Panc1 (cell line): ENCODE measurements around the gene SUCLG2. TPM values are rescaled to one million over a fixed set of nuclear protein-coding genes. Genes with fewer than 3 reads are reported as not detected.

ENCODE experiments used
- ATAC-seq: fragments of 200-7000 bp; cut with Tn5 transposase; 2 replicates; pipeline ENCODE4 v1.9.1; 2020; ENCODE audit warnings: mild to moderate bottlenecking, moderate library complexity
- BruUV-seq: library from RNA; stranded (reverse); fragments of 400-500 nt; replicated peaks from 2 replicates; lab custom pipeline; 2021; lab: Mats Ljungman, UMichigan
- CTCF ChIA-PET: fragments of 300-600 bp; sonication (Branson Sonifier 250); formaldehyde crosslinking; loops from one replicate; lab custom pipeline; 2022; ENCODE audit warnings: antibody characterized with exemption; lab: Charles Lee
- POLR2A ChIA-PET: fragments of 300-600 bp; sonication (Branson Sonifier 250); formaldehyde crosslinking; loops from one replicate; lab custom pipeline; 2022; ENCODE audit warnings: antibody characterized with exemption; lab: Charles Lee
- DNase-seq: peaks from one replicate; pipeline ENCODE4 v3.0.0-alpha.2; 2010; ENCODE audit warnings: low read depth, low spot score
- H3K27ac ChIP-seq: 2 replicates; pipeline ENCODE4 v1.5.1; 2011; ENCODE audit warnings: mild to moderate bottlenecking, low read length, inconsistent platforms
- H3K27me3 ChIP-seq: fragments of 200-500 bp; sonication (Bioruptor generic); 2 replicates; pipeline ENCODE4 v1.6.0; 2014; ENCODE audit warnings: low read length, inconsistent platforms; ENCODE audit not compliant: control insufficient read depth, insufficient read depth
- H3K36me3 ChIP-seq: fragments of 200-500 bp; sonication (Bioruptor generic); 2 replicates; pipeline ENCODE4 v1.5.1; 2014; ENCODE audit warnings: inconsistent platforms, mild to moderate bottlenecking, low read length, moderate library complexity; ENCODE audit not compliant: control insufficient read depth, insufficient read depth
- H3K4me1 ChIP-seq: 2 replicates; pipeline ENCODE4 v1.5.1; 2011; ENCODE audit warnings: inconsistent platforms, mild to moderate bottlenecking, low read length, moderate library complexity; ENCODE audit not compliant: control insufficient read depth, insufficient read depth
- H3K4me3 ChIP-seq, 2 experiments: 2 replicates each; pipeline ENCODE4 v1.5.1; 2011 to 2012; ENCODE audit warnings: low read depth in 2 of 2, low read length in 2 of 2, mild to moderate bottlenecking in 2 of 2, inconsistent platforms in 1 of 2, moderate library complexity in 1 of 2
- H3K9me3 ChIP-seq: fragments of 200-500 bp; sonication (Bioruptor generic); 2 replicates; pipeline ENCODE4 v1.5.1; 2014; ENCODE audit warnings: low read depth, mild to moderate bottlenecking, inconsistent platforms, low read length, moderate library complexity; ENCODE audit not compliant: control insufficient read depth, insufficient read depth
- POLR2AphosphoS5 ChIP-seq: IDR thresholded peaks from 2 replicates; pipeline ENCODE4 v1.6.1; 2012; ENCODE audit warnings: mild to moderate bottlenecking, low read depth, low read length, moderate library complexity
- SIN3A ChIP-seq: IDR thresholded peaks from 2 replicates; pipeline ENCODE4 v1.6.1; 2012; ENCODE audit warnings: low read depth, mild to moderate bottlenecking, low read length, moderate library complexity, borderline replicate concordance; ENCODE audit not compliant: insufficient read depth
- TCF7L2 ChIP-seq: IDR thresholded peaks from 2 replicates; pipeline ENCODE4 v1.6.1; 2011; ENCODE audit warnings: mild to moderate bottlenecking, low read depth, low read length, inconsistent platforms
- in situ Hi-C: cut with HindIII; loops from 2 replicates; pipeline ENCODE4 v1.10.0; 2016; ENCODE audit warnings: low sequenced_read_pairs, low pct_unique_long_range_greater_than_20kb
- intact Hi-C: fragments of 100-400 bp; cut with micrococcal nuclease; formaldehyde crosslinking; loops from one replicate; pipeline ENCODE4 v1.10.0; 2022; ENCODE audit not compliant: unreplicated experiment
- total RNA-seq: library from RNA; stranded (reverse); gene quantifications from one replicate; pipeline ENCODE4 v1.2.1, GENCODE V29; 2021; ENCODE audit not compliant: unreplicated experiment
- TF ChIP-seq, protein P1 (sequence below): fragments of 450-650 bp; IDR thresholded peaks from 2 replicates; pipeline ENCODE4 v1.5.1; 2017; ENCODE audit warnings: mild to moderate bottlenecking
- TF ChIP-seq, protein P2 (sequence below), 2 experiments: IDR thresholded peaks; 2 replicates each; pipeline ENCODE4 v1.6.1; 2011 to 2012; ENCODE audit warnings: low read depth in 2 of 2, control low read depth in 1 of 2, low read length in 1 of 2, mild to moderate bottlenecking in 1 of 2, moderate library complexity in 1 of 2; ENCODE audit not compliant: insufficient read depth in 1 of 2

The SUCLG2 gene
- total RNA-seq, 1 experiment from 2014 or later: 28.3 TPM

DNA sequence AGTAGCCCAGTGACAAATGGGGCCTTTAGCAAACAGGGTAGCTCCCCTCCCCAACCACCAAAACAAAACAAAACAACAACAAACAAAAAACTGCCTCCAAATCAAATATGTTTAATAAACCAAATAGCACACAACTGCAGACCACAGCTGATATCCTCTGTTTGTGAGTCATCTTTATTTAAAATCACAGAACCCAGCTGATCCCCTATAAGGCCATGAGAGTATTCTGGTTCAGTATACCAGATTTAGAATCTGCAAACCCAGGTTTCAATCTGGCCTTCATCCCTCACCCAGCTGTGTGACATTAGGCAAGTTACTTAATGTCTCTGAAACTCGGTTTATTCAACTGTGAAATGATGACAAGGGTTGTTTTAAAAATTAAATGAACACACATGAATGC, 124.5 kb downstream of the SUCLG2 start:
- Histone ChIP-seq H3K4me3 (no peak overlapping the region), H3K4me1 (no peaks in the 10 kb centered on the region), H3K27ac (no peak overlapping the region), H3K9me3 (no peaks in the 10 kb centered on the region), H3K36me3 (no peaks in the 10 kb centered on the region), H3K27me3 (no peaks in the 10 kb centered on the region)
- intact Hi-C loops: no loop called here
- POLR2A ChIA-PET: no interaction called here
- in situ Hi-C loops: no loop called here
- CTCF ChIA-PET: no interaction called here
- ATAC-seq: no peak
- BruUV-seq: no TSS peak
- TF ChIP-seq TCF7L2 (no peak), POLR2AphosphoS5 (no peak), SIN3A (no peak)
- TF ChIP-seq, protein P1, sequence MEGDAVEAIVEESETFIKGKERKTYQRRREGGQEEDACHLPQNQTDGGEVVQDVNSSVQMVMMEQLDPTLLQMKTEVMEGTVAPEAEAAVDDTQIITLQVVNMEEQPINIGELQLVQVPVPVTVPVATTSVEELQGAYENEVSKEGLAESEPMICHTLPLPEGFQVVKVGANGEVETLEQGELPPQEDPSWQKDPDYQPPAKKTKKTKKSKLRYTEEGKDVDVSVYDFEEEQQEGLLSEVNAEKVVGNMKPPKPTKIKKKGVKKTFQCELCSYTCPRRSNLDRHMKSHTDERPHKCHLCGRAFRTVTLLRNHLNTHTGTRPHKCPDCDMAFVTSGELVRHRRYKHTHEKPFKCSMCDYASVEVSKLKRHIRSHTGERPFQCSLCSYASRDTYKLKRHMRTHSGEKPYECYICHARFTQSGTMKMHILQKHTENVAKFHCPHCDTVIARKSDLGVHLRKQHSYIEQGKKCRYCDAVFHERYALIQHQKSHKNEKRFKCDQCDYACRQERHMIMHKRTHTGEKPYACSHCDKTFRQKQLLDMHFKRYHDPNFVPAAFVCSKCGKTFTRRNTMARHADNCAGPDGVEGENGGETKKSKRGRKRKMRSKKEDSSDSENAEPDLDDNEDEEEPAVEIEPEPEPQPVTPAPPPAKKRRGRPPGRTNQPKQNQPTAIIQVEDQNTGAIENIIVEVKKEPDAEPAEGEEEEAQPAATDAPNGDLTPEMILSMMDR: no peak
- no peak for DNase-seq

DNA sequence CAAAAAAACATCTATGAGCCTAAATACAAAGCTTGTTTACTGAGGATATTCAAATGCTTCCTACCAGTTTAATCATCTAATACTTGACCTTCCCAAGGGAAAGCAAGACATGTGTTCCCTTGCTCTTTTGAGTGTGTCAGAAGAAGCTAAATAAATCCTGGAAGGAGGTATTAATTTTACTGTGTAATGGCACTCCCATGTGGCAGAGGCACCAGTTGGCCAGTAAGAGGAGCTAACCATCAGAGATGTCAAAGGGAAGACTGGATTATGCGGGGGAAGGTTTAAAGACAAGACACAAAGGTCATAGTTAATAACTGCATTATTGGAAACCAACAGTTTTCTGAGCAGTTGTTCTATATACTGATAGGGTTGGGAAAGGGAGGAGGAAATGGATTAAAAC, 125.1 kb downstream of the SUCLG2 start:
- Histone ChIP-seq H3K36me3 (no peaks in the 10 kb centered on the region), H3K4me1 (no peaks in the 10 kb centered on the region), H3K9me3 (no peaks in the 10 kb centered on the region), H3K4me3 (no peak overlapping the region), H3K27me3 (no peaks in the 10 kb centered on the region), H3K27ac (no peak overlapping the region)
- BruUV-seq: no TSS peak
- ATAC-seq (no peak), DNase-seq (no peak)
- intact Hi-C loops (no loop called here), in situ Hi-C loops (no loop called here)
- TF ChIP-seq POLR2AphosphoS5 (no peak), SIN3A (no peak)
- TF ChIP-seq, protein P1: peak; percentile 10; the same call in 1 of the 2 replicates
- CTCF ChIA-PET: no interaction called here
- POLR2A ChIA-PET: no interaction called here

- ChIA-PET POLR2A (no interaction called here), CTCF (no interaction called here)
- no peak for ATAC-seq
- Histone ChIP-seq H3K9me3 (no peaks in the 10 kb centered on the region), H3K27me3 (no peaks in the 10 kb centered on the region), H3K27ac (no peak overlapping the region), H3K36me3 (no peaks in the 10 kb centered on the region), H3K4me3 (no peak overlapping the region), H3K4me1 (no peaks in the 10 kb centered on the region)
- intact Hi-C loops (no loop called here), in situ Hi-C loops (no loop called here)
- BruUV-seq: no TSS peak
- TF ChIP-seq, protein P1: no peak
- TF ChIP-seq, protein P2, sequence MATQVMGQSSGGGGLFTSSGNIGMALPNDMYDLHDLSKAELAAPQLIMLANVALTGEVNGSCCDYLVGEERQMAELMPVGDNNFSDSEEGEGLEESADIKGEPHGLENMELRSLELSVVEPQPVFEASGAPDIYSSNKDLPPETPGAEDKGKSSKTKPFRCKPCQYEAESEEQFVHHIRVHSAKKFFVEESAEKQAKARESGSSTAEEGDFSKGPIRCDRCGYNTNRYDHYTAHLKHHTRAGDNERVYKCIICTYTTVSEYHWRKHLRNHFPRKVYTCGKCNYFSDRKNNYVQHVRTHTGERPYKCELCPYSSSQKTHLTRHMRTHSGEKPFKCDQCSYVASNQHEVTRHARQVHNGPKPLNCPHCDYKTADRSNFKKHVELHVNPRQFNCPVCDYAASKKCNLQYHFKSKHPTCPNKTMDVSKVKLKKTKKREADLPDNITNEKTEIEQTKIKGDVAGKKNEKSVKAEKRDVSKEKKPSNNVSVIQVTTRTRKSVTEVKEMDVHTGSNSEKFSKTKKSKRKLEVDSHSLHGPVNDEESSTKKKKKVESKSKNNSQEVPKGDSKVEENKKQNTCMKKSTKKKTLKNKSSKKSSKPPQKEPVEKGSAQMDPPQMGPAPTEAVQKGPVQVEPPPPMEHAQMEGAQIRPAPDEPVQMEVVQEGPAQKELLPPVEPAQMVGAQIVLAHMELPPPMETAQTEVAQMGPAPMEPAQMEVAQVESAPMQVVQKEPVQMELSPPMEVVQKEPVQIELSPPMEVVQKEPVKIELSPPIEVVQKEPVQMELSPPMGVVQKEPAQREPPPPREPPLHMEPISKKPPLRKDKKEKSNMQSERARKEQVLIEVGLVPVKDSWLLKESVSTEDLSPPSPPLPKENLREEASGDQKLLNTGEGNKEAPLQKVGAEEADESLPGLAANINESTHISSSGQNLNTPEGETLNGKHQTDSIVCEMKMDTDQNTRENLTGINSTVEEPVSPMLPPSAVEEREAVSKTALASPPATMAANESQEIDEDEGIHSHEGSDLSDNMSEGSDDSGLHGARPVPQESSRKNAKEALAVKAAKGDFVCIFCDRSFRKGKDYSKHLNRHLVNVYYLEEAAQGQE (IDR thresholded peaks at IDR 0.05; ENCODE audit: insufficient read depth in 1 of 2, low read depth in 2 of 2, low read length in 1 of 2): no peak
- DNase-seq: no peak
Measured at GRCh38 chr3:67526246-67526645, 128.2 kb downstream of the SUCLG2 start.
